Neuron (in vitro differentiated cells): ENCODE results near the gene SV2C.
A peak's percentile ranks its signal among the peaks of the same experiment; 100 is the strongest.
"Not testable (repeated sequence)": the region's sequence is repeated elsewhere in the genome, so short reads cannot be mapped to it uniquely, and the experiment has no call there.

Source experiments
- H2AFZ ChIP-seq: one replicate; pipeline ENCODE4 v1.6.1; 2013; ENCODE audit warnings: low read depth, mild to moderate bottlenecking, inconsistent platforms, low read length, moderate library complexity
- H3K27me3 ChIP-seq: one replicate; pipeline ENCODE4 v1.6.1; 2013; ENCODE audit warnings: low read length; ENCODE audit not compliant: insufficient read depth
- H3K36me3 ChIP-seq: one replicate; pipeline ENCODE4 v1.6.1; 2013; ENCODE audit warnings: low read length; ENCODE audit not compliant: insufficient read depth
- H3K4me1 ChIP-seq: one replicate; pipeline ENCODE4 v1.6.1; 2013; ENCODE audit warnings: low read length; ENCODE audit not compliant: insufficient read depth
- H3K4me3 ChIP-seq: 2 replicates; pipeline ENCODE4 v1.5.1; 2013; ENCODE audit warnings: mild to moderate bottlenecking, low read length, moderate library complexity
- H3K9me3 ChIP-seq: one replicate; pipeline ENCODE4 v1.6.1; 2013; ENCODE audit warnings: low read length

The SV2C gene

GRCh38 chr5:76081811-76082771 lies 1.1 kb upstream of the SV2C start:
- H3K9me3 ChIP-seq: no peaks in the 10 kb centered on the region
- H3K36me3 ChIP-seq: no peaks in the 10 kb centered on the region
- no peak overlapping the region for H2AFZ ChIP-seq
- peaks cover 17% of the 10 kb centered on the region for H3K4me1 ChIP-seq
- no peak overlapping the region for H3K4me3 ChIP-seq
- H3K27me3 ChIP-seq: peaks cover 68% of the 10 kb centered on the region

- Histone ChIP-seq H2AFZ (peak overlapping the region; percentile 64), H3K27me3 (peaks cover 72% of the 10 kb centered on the region), H3K4me1 (peaks cover 17% of the 10 kb centered on the region), H3K36me3 (no peaks in the 10 kb centered on the region), H3K4me3 (peak overlapping the region; percentile 16), H3K9me3 (no peaks in the 10 kb centered on the region)
These were observed 642 bp downstream of the SV2C start for GRCh38 chr5:76083555-76084495.

- no peaks in the 10 kb centered on the region for H3K9me3 ChIP-seq
- H3K4me3 ChIP-seq: peak overlapping the region; percentile 38
- peaks cover 17% of the 10 kb centered on the region for H3K4me1 ChIP-seq
These were observed 1.5 kb downstream of the SV2C start for GRCh38 chr5:76084496-76085242.

GRCh38 chr5:76085243-76085579 lies 2.0 kb downstream of the SV2C start:
- Histone ChIP-seq H3K27me3 (peaks cover 67% of the 10 kb centered on the region), H3K4me1 (peaks cover 17% of the 10 kb centered on the region), H3K36me3 (no peaks in the 10 kb centered on the region), H3K4me3 (peak overlapping the region; percentile 38), H2AFZ (no peak overlapping the region), H3K9me3 (no peaks in the 10 kb centered on the region)

More at GRCh38 chr5:76084496-76085242, 1.5 kb downstream of the SV2C start:
- Histone ChIP-seq H3K27me3 (peaks cover 68% of the 10 kb centered on the region), H2AFZ (peak overlapping the region; percentile 57), H3K36me3 (no peaks in the 10 kb centered on the region)

GRCh38 chr5:76086095-76086494 lies 2.9 kb downstream of the SV2C start:
- Histone ChIP-seq H3K4me3 (no peak overlapping the region), H3K27me3 (peaks cover 58% of the 10 kb centered on the region), H3K4me1 (peaks cover 17% of the 10 kb centered on the region)

GRCh38 chr5:76089156-76089555 lies 6.0 kb downstream of the SV2C start:
- not testable (repeated sequence) for H3K9me3 ChIP-seq, H2AFZ ChIP-seq, H3K36me3 ChIP-seq, H3K4me3 ChIP-seq, H3K4me1 ChIP-seq
- H3K27me3 ChIP-seq: peaks cover 29% of the 10 kb centered on the region

More at GRCh38 chr5:76086095-76086494, 2.9 kb downstream of the SV2C start:
- Histone ChIP-seq H3K36me3 (no peaks in the 10 kb centered on the region), H2AFZ (no peak overlapping the region), H3K9me3 (no peaks in the 10 kb centered on the region)

- no peaks in the 10 kb centered on the region for H3K9me3 ChIP-seq
- H3K27me3 ChIP-seq: peaks cover 9% of the 10 kb centered on the region
- H3K36me3 ChIP-seq: no peaks in the 10 kb centered on the region
- no peaks in the 10 kb centered on the region for H3K4me1 ChIP-seq
- no peak overlapping the region for H3K4me3 ChIP-seq
- H2AFZ ChIP-seq: no peak overlapping the region
These were observed 8.2 kb downstream of the SV2C start for GRCh38 chr5:76091351-76091750.

GRCh38 chr5:76099286-76099702 lies 16.1 kb downstream of the SV2C start:
- H3K9me3 ChIP-seq: no peaks in the 10 kb centered on the region
- H2AFZ ChIP-seq: no peak overlapping the region
- H3K36me3 ChIP-seq: no peaks in the 10 kb centered on the region
- no peak overlapping the region for H3K4me3 ChIP-seq
- no peaks in the 10 kb centered on the region for H3K27me3 ChIP-seq
- no peaks in the 10 kb centered on the region for H3K4me1 ChIP-seq

GRCh38 chr5:76099756-76100155 lies 16.6 kb downstream of the SV2C start:
- no peak overlapping the region for H2AFZ ChIP-seq
- H3K4me3 ChIP-seq: no peak overlapping the region

GRCh38 chr5:76104027-76104426 lies 20.8 kb downstream of the SV2C start:
- H2AFZ ChIP-seq: no peak overlapping the region
- no peaks in the 10 kb centered on the region for H3K9me3 ChIP-seq

More at GRCh38 chr5:76099756-76100155, 16.6 kb downstream of the SV2C start:
- H3K36me3 ChIP-seq: no peaks in the 10 kb centered on the region
- H3K9me3 ChIP-seq: no peaks in the 10 kb centered on the region
- H3K27me3 ChIP-seq: no peaks in the 10 kb centered on the region
- H3K4me1 ChIP-seq: no peaks in the 10 kb centered on the region

GRCh38 chr5:76106149-76106548 lies 23.0 kb downstream of the SV2C start:
- Histone ChIP-seq H3K27me3 (no peaks in the 10 kb centered on the region), H3K36me3 (no peaks in the 10 kb centered on the region), H3K9me3 (no peaks in the 10 kb centered on the region), H3K4me3 (no peak overlapping the region), H2AFZ (no peak overlapping the region), H3K4me1 (no peaks in the 10 kb centered on the region)

More at GRCh38 chr5:76104027-76104426, 20.8 kb downstream of the SV2C start:
- H3K27me3 ChIP-seq: no peaks in the 10 kb centered on the region
- no peak overlapping the region for H3K4me3 ChIP-seq
- no peaks in the 10 kb centered on the region for H3K4me1 ChIP-seq
- H3K36me3 ChIP-seq: no peaks in the 10 kb centered on the region

- Histone ChIP-seq H3K36me3 (no peaks in the 10 kb centered on the region), H3K9me3 (no peaks in the 10 kb centered on the region), H3K4me1 (peaks cover 10% of the 10 kb centered on the region), H3K4me3 (no peak overlapping the region), H3K27me3 (no peaks in the 10 kb centered on the region), H2AFZ (no peak overlapping the region)
These were observed 28.4 kb downstream of the SV2C start for GRCh38 chr5:76111477-76112174.
